GOT3 (cell line): ENCODE results near the gene ZNF320.
A peak's percentile ranks its signal among the peaks of the same experiment; 100 is the strongest.
"Not testable (repeated sequence)": the region's sequence is repeated elsewhere in the genome, so short reads cannot be mapped to it uniquely, and the experiment has no call there.

Source experiments
- DNase-seq: peaks from one replicate; lab custom pipeline; 2025; ENCODE audit warnings: mixed read lengths; lab: John Stamatoyannopoulos, UW

Gene ZNF320

DNA sequence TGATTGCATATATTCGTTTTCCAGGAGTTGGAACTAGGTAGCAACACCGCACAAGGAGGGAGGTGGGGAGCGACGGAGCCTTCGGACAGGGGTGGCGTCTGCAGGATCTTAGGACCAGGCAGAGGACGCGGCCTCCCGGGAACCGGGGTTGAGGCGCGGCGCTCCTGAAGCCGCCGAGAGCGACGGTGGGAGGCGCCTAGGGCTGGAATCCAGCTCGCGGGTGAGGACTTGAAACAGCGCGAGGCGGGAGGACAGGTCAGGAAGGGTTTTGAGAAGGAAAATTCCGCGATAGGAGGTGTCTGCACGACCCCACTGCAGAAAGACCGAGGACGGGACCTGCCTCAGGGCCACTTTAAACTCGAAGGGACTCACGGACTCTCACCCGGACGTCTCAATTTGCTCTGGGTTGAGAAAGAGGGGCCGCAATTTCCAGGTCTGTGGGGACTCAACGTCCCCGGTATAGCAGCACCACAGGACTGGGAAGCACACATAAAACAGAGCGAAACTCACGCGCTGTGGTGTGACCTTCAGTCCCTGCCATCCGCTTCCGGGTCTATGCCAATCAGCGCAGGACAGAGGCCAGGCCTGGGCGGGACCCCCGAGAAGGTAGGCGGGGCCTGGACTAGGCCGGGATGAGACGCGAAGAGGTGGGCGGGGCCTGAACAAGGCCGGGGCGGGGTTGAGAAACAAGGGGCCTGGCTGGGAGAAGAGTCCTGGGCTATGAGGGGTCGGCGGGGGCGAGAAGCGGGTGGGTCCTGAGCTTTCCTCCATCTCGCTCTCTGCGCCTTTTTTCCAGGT, at the start of gene ZNF320:
Gene ZNF320, minus strand, starts transcription at position 498 of the 798 bp plus-strand sequence. CDS start 7,380 bp downstream, outside the sequence.
- DNase-seq, result peak; percentile 73

DNA sequence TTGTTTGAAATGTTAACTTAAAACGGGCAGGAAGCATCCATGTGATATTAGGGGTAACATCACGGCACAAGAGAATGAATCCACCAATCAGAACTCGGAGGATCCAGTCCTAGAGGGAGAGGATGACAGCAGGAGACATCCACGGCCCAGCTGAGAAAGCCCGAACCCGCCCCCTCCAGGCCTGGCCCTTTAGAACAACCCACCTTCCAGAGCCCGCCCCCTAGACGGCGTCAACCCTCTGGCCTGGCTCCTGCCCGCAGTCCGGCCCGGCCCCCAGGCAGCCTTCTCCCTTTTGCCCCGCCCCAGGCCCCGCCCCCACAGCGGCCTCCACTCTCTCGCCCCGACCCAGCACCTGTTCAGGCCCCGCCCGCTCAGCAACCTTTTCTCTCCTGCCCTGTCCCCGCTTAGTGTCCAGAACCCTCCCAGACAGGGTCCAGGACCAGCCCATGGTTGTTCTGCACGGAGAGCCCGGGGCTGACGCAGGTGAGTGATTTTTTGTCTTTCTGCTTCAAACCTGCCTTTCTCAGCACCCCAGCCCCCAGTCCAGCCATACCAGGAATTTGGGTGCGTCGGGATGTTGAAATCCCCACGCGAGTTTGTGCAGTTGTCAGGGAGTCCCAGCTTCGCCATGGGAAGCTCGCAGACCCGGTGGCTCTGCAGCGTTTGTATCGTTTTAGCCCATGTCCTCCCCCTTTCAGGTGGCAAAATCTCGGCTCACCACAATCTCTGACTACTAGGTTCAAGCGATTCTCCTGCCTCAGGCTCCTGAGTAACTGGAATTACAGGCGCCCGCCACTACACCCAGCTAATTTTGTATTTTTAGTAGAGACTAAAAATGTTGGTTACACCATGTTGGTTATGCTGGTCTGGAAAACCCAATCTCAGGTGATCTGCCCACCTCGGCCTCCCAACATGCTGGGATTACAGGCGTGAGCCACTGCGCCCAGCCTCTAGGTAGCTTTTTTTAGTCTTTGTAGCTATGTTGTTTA, 49.2 kb upstream of the ZNF320 start:
- DNase-seq, result no peak

DNA sequence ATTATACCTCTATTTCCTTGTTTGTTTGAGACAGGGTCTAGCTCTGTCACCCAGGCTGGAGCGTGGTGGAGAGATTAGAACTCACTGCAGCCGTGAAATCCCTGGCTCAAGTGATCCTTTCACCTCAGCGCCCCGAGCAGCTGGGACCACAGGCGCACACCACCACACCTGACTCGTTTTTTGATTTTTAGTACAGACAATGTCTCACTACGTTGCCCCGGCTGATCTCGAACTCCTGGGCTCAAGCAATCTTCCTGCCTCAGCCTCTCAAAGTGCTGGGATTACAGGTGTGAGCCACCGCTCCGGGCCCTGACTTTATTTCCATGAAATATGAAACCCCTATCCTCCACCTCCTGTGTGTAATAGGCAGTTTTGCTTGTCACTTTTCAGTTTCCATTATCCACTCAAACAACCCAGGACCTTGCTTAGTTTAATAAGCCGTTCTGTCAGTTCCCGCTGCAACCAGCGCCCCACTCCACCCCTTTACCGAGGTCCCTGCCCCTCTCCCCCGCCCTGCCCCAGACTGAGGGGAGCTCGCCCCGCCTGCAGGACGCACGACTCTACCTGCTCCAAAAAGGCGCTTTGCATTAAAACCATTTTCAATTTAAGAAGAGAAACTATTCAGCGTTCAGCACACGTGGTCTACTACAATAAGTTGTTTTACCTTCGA, 48.4 kb upstream of the ZNF320 start:
- no peak for DNase-seq

DNA sequence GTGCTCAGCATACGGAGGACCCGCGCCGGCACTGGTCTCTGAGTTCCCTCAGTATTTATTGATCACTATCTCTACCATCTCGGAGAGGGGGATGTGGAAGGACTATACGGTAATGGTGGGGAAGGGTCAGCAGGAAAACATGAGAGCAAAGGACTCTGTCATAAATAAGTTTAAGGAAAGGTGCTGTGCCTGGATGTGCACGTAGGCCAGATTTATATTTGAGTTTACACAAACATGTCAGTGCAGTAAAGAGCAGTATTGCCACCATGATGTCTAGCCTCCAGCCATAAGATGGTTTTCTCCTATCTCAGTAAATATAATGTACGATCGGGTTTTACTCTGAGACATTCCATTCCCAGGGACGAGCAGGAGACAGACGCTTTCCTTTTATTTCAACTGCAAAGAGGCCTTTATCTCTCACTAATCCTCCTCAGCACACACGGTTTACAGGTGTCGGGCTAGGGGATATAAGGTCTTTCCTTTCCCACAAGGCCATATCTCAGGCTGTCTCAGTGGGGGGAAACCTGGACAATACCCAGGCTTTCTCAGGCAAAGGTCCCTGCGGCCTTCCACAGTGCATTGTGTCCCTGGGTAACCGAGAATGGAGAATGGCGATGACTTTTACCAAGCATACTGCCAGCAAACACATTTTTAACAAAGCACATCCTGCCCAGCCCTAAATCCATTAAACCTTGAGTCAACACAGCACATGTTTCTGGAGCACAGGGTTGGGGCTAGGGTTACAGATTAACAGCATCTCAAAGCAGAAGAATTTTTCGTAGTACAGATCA, 47.5 kb upstream of the ZNF320 start:
- DNase-seq, result not testable (repeated sequence)

DNA sequence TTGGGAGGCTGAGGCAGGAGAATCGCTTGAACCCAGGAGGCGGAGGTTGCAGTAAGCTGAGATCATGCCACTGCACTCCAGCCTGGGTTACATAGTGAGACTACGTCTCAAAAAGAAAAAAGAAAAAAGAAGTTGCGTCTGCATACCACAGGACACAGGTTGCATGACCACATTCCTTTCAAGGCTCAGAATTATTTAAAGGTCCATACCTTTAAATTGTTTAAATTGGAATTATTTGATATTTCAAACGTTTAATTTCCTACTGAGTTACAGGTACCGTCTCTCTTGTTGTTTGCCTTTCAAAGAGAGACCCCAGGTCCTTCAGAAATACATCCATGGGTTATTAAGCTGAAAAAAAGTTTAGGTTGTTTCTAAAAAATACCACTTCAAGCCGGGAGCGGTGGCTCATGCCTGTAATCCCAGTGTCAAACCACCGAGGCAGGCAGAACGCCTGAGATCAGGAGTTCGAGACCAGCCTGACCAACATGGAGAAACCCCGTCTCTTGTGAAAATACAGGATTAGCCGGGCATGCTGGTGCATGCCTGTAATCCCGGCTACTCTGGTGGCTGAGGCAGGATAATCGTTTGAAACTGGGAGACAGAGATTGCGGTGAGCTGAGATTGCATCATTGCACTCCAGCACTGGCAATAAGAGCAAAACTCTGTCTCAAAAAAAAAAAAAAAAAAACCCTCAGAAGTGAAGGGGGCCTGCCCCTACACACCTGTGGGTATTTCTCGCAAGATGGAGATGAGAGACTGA, 46.6 kb upstream of the ZNF320 start:
- no peak for DNase-seq

DNA sequence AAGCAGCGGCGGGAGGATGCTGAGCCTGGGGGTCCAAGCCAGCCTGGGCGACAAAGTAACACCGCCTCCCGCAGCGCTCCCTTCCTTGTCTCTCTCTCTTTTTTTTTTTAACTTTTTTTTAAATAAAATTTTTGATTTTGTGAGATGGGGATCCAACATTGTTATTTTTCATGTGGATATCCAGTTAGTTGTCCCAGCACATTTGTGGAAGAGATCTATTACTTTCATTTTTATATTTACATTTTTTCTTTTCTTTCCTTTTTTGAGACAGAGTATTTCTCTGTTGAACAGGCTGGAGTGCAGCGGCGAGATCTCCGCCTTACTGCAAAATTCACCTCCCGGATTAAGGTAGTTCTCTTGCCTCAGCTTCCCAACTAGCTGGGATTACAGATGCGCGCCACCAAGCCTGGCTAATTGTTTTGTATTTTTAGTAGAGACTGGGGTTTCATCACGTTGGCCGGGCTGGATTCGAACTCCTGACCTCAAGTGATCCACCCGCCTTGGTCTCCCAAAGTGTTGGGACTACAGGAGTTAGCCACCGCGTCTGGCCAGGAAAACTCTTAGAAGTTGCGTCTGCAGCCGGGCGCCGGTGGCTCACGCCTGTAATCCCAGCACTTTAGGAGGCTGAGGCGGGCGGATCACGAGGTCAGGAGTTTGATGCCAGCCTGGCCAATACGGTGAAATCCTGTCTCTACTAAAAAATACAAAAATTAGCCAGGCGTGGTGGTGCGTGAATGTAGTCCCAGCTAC, 45.9 kb upstream of the ZNF320 start:
- DNase-seq, result no peak

DNA sequence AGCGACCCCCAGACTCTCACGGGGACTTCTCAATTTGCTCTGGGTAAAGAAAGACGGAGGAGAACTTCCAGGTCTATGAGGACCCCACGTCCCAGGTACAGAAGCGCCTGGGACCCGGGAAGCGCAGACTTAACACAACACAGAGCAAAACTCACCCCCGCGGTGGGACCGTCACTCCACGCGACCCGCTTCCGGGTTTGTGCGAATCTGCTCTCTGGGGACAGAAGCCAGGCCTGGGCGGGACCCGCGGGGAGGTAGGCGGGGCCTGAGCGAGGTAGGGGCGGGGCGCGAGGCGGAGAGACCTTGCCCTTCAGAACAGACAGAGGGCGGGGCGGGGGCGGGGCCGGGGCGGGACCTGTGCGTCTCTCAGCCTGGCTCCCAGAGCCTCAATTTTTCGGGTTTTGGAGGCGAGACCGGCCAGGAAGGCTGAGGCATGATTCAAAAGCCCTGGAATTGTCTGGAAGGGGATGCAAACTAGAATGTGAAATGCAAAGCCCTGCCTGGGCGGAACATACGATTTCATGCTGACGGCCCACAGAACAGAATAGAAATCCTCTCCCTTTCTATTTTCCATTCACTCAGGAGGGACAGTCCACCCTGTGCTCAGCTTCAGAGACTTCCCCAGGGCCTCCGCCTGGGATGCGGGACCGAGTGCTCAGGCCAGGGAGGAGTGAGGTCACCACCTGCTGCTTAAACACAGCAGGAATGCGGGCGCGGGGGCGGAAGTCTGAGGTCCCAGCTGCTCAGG, 45.1 kb upstream of the ZNF320 start:
- peak; percentile 55 for DNase-seq

DNA sequence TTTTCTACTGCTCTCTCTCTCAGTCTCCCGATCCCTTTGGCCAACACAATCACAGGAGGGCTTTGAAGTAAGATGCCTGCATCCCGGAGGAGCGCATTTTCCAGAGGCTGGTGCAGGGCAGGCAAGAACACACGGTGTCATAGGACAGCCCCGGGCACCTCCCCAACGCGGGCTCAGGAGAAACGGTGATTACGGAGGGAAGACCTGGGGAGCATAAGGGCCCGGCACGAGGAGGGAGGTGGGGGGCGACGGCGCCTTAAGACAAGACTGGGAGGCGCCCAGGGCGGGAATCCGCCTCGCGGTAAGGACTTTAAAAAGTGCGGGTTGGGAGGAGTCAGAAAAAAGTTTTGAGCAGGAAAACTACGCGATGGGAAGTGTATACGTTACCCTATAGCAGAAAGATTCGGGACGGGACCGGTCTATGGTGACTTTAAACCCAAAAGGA, 44.5 kb upstream of the ZNF320 start:
- DNase-seq, result no peak

DNA sequence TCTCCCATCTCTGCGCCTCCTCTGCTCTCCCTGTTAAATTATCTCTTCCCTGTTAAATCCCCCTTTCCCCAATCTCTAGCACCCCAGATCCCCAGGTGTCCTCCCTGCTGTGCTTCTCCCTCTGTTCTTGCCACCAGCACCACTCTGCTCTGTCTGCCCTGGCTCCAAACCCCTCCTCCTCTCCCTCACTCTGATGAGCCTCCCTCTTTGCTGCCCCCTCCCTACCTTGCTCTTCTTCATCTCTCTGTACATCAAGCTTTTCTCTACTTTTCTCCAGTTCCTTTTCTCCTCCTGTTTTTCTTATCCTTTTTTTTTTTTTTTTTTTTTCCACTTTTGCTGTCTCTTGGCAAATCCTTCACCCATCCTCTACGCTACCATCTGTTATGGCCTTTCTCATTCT, 44.1 kb upstream of the ZNF320 start:
- not testable (repeated sequence) for DNase-seq

DNA sequence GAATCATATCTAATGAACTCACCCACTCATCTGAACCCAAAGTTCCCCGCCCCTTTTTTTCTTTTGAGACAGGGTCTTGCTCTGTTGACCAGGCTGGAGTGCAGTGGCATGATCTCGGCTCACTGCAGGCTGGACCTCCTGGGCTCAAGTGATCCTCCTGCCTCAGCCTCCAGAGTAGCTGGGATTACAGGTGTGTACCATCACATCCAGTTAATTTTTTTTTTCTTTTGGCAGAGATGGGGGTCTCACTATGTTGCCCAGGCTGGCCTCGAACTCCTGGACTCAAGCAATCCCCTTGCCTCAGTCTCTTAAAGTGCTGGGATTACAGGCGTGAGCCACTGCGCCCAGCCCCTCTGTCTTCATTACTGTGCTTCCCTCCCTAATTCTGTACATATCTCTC, 43.5 kb upstream of the ZNF320 start:
- DNase-seq, result not testable (repeated sequence)

DNA sequence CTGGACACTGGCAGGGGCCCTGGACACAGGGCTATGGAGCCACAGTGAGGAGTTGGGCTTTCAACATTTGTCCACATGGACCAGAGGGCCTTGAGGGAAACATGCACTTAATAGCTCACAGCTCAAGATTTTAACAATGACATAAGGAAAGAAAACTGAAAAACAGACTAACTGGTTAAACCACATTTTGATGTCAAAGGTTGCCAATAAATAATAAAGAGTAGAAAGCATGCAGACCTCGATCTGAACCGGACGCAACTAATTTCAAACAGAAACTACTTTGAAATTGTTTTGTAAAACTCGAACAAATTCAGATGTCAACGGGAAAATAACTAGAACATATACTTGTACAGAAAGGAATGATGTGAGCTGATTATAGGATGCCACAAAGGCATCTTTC, 41.3 kb upstream of the ZNF320 start:
- DNase-seq, result no peak

DNA sequence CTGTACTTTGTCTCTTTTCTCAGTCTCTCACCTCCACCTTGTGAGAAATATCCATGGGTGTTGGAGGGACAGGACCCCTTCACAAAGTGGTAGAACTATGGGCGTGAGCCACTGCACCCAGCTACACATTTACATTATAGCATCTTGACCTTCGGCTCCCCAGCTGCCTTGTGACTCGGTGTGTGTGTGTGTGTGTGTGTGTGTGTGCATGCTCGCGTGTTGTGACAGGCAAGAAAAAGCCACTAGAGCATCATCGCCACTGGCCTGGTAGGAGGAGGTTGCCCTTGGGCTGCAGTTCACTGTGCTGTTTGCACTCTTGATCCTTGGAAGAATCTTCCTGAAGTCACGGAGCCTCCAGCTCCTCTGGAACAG, 39.5 kb upstream of the ZNF320 start:
- DNase-seq, result no peak

DNA sequence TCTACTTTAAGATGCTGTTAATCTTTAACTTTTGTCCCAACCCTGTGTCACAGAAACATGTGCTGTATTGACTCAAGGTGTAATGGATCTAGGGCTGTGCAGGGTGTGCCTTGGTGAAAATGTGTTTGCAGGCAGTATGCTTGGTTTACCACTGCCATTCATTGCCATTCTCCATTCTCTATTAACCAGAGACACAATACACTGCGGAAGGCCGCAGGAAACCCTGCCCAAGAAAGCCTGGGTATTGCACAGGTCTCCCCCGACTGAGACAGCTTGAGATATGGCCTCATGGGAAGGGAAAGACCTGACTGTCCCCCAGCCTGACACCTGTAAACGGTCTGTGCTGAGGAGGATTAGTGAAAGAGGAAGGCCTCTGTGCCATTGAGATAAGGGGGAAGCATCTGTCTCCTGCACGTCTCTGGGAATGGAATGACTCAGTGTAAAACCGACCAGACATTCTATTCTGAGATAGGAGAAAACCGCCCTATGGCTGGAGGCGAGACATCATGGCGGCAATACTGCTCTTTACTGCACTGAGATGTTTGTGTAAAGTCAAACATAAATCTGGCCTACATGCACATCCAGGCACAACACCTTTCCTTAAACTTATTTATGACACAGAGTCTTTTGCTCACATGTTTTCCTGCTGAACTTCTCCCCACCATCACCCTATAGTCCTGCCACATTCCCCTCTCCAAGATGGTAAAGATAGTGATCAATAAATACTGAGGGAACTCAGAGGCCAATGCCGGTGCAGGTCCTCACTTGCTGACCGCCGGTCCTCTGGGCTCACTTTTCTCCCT, 38.9 kb upstream of the ZNF320 start:
- DNase-seq, result no peak

DNA sequence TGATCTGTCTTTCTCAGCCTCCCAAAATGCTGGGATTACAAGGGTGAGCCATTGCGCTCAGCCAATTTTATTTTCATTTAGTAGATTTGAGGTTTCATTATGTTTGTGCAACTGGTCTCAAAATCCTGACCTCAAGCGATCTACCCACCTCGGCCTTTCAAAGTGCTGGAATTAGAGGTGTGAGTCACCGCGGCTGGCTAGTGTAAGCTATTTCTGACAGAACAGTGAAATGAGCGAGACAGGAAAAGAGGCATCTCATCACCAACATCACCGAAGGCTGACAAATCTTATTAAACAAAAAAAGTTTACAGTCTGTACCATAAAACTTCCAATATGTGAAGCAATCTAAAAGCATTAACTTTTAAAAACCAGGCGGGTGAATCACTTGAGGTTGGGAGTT, 38.0 kb upstream of the ZNF320 start:
- DNase-seq, result no peak

DNA sequence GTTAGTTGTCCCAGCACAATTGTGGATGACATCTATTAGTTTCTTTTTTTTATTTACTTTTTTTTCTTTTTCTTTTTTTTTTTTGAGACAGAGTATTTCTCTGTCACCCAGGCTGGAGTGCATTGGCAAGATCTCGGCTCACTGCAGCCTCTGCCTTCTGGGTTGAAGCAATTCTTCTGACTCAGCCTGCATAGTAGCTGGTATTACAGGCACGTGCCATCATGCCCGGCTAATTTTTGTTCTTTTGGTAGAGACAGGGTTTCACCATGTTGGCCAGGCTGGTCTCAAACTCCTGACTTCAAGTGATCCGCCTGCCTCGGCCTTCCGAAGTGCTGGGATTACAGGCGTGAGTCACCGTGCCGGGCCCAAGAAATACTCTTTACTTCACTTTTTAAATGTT, 27.2 kb upstream of the ZNF320 start:
- not testable (repeated sequence) for DNase-seq

DNA sequence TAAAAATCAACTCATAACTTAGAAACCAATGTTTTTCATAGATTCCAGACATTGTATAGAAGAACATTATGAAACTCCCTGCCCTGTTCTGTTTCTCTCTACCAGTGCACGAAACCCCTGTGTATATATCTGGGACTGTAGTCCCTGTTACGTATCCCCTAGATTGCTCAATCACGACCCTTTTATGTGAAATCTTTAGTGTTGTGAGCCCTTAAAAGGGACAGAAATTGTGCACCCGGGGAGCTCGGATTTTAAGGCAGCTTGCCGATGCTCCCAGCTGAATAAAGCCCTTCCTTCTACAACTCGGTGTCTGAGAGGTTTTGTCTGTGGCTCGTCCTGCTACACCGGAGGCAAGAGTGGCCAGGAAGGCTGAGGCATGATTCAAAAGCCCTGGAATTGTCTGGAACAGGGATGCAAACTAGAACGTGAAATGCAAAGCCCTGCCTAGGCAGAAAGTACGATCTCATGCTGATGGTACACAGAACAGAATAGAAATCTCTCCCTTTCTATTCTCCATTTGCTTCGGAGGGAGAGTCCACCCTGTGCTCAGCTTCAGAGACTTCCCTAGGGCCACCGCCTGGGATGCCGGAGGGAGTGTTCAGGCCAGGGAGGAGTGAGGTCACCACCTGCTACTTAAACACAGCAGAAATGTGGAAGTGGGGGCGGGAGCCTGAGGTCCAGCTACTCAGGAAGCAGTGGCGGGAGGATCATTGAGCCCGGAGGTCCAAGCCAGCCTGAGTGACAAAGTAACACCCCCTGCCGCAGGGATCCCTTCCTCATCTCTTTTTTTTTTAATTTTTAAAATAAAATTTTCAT, 26.6 kb upstream of the ZNF320 start:
- DNase-seq, result no peak
